ENCODE data around the gene NDUFB10.

DNA sequence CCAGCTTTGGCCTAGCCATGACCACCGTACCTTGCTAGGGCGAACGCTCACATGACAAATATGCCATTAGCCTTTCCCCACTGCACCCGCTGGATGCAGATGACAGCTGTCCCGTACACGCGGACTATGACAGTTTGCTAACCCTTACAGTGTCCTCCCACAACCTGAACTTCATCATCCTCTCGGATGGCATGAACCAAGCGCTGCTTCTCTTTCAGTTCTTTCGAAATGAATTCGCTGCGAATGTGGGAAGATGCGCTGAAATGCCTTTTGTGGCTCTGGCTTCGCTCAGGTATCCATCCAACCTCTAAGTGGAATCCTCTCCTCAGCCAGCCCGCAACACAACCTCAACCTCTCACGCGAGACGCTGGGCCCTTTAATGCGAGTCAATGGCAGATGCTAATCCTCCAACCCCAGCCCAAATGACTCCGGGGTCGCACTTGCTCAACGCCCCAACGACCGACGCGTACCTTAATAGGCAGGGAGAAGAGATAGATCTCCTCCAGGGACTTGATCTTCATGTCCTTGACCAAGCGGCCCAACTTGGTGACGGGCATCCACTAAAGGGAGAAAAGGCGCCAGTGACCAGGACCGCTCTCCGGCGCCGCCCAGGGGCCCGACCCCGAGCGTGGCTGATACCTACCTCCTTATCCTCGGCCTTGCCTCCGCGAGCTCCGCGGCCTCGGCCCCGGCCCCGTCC is 4.6 kb downstream of the NDUFB10 start:
- TF ChIP-seq POLR2AphosphoS5 (IDR thresholded peaks at IDR 0.05): no peak
- no peak for TF ChIP-seq POLR2A (IDR thresholded peaks at IDR 0.05)
- TF ChIP-seq CTCF (IDR thresholded peaks at IDR 0.05): no peak
